Thymus (tissue), 11 donors: ENCODE results near the gene VPS37D. TPM values are rescaled to one million over a fixed set of nuclear protein-coding genes. Genes with fewer than 3 reads are reported as not detected.
"Not testable (repeated sequence)": the region's sequence is repeated elsewhere in the genome, so short reads cannot be mapped to it uniquely, and the experiment has no call there.

Source experiments
- DNase-seq, 9 donors: peaks; one replicate each; pipeline ENCODE4 v3.0.0-alpha.2; 2013; ENCODE audit warnings: low spot score in 9 of 9, low read depth in 6 of 9, missing footprints in 1 of 9
- H3K27ac ChIP-seq, 2 donors: one replicate each; pipeline ENCODE4 v1.5.1; 2013; ENCODE audit warnings: control low read depth in 1 of 2, low read depth in 1 of 2, low read length in 1 of 2, mild to moderate bottlenecking in 1 of 2, moderate library complexity in 1 of 2
- H3K27me3 ChIP-seq, 2 donors: one replicate each; pipeline ENCODE4 v1.5.1; 2013; ENCODE audit warnings: low read length in 1 of 2; ENCODE audit not compliant: control insufficient read depth in 2 of 2, insufficient read depth in 1 of 2
- H3K36me3 ChIP-seq, 2 donors: one replicate each; pipeline ENCODE4 v1.5.1; 2013; ENCODE audit warnings: low read length in 1 of 2, mild to moderate bottlenecking in 1 of 2, moderate library complexity in 1 of 2; ENCODE audit not compliant: control insufficient read depth in 2 of 2, insufficient read depth in 2 of 2
- H3K4me1 ChIP-seq, 2 donors: one replicate each; pipeline ENCODE4 v1.5.1; 2013; ENCODE audit warnings: low read length in 2 of 2; ENCODE audit not compliant: control insufficient read depth in 2 of 2, insufficient read depth in 2 of 2
- H3K4me3 ChIP-seq, 2 donors: one replicate each; pipeline ENCODE4 v1.5.1; 2013; ENCODE audit warnings: low read length in 2 of 2, control low read depth in 1 of 2, mild to moderate bottlenecking in 1 of 2
- H3K9me3 ChIP-seq, 2 donors: one replicate each; pipeline ENCODE4 v1.5.1; 2013; ENCODE audit warnings: low read length in 1 of 2, mild to moderate bottlenecking in 1 of 2; ENCODE audit not compliant: control insufficient read depth in 2 of 2, insufficient read depth in 1 of 2
- WGBS: extraction: QIAGEN DNeasy Blood & Tissue Kit; methylation state at CpG from one replicate; pipeline ENCODE4 v1.1.7; 2013; 5-methylcytosine and 5-hydroxymethylcytosine counted together
- polyA plus RNA-seq: library from polyadenylated mRNA; stranded (reverse); fragments of 200-250 nt; gene quantifications from one replicate; pipeline ENCODE4 v1.2.3, GENCODE V29; 2013
- total RNA-seq: library from RNA; stranded (reverse); fragments of 120-200 nt; gene quantifications from one replicate; pipeline ENCODE4 v1.2.4, GENCODE V29; 2013
- donor health status: healthy.

Gene VPS37D
- total and polyA plus RNA-seq, 2 donors = 1.2 to 2.7 TPM

DNA sequence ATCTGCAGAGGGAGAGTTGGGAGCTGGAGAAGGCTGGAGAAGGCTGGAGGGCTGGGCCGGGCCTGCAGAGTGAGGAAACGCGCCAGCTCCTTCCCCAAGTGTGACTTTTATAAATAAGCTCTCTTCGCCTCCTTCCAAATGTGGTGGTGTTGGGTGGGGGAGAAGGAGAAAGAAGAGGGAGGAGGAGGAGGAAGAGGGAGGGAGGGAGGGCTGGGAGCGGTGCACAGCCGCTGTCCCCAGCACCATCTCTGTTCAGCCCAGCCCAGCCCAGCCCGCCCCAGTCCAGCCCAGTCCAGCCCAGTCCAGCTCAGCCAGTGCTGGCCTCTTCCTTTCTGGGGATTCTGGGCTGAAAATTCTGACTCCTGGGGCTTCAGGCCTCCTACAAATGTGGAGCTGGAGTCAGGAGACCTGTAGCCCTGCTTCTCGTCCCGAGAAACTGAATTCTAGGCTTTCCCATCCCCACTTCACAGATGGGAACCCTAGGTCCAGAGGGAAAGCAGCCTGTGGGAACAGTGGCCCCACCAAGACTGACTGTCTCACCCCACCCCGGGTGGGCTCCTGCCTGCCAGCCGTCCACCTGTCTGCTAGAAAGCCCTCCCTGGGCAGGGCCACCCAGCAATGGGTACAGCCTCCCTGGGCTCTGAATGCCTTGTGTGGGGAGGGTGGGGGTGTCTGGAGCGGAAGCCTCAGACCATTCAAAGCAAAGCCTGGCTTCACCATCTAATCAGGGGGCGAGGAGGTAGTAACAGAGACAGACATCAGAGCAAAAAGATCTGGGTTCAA, 49.6 kb downstream of the VPS37D start:
- Histone ChIP-seq H3K36me3 (no peaks in the 10 kb centered on the region), H3K4me1 (peaks cover 10 to 43% of the 10 kb centered on the region in 2 donors), H3K27me3 (peaks cover 22 to 44% of the 10 kb centered on the region in 2 donors), H3K4me3 (no peak overlapping the region), H3K27ac (no peak overlapping the region), H3K9me3 (peaks cover 0 to 3% of the 10 kb centered on the region in 2 donors)
- DNase-seq = no peak
- 57% methylated on average over 13 of the region's 13 CpGs for WGBS

DNA sequence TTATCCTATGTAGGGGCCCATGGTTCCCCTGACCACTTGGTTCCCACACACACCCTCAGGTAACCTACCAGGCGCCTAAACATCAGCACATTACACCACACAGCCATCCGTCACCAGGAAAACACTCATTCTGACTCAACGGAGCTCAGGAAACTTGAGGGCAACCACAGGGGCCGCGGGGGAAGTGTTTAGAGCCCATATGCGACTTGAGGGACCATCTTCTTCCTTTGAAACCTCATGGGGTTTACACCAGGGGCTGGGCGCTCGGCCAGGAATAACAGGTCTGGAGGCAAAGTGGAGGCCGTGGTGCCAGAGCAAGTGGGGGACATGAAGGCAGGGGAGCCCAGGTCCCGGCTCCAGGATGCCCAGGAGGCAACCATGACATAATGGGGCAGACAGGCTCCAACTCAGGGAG, 50.4 kb downstream of the VPS37D start:
- peak in 3 of 9 donors; percentile 35 to 73 (median 49) for DNase-seq
- Histone ChIP-seq H3K27me3 (peaks cover 22 to 44% of the 10 kb centered on the region in 2 donors), H3K9me3 (peaks cover 0 to 3% of the 10 kb centered on the region in 2 donors), H3K4me3 (no peak overlapping the region), H3K4me1 (peaks cover 10 to 43% of the 10 kb centered on the region in 2 donors), H3K27ac (no peak overlapping the region), H3K36me3 (no peaks in the 10 kb centered on the region)
- WGBS = 3% methylated on average over 10 of the region's 10 CpGs

DNA sequence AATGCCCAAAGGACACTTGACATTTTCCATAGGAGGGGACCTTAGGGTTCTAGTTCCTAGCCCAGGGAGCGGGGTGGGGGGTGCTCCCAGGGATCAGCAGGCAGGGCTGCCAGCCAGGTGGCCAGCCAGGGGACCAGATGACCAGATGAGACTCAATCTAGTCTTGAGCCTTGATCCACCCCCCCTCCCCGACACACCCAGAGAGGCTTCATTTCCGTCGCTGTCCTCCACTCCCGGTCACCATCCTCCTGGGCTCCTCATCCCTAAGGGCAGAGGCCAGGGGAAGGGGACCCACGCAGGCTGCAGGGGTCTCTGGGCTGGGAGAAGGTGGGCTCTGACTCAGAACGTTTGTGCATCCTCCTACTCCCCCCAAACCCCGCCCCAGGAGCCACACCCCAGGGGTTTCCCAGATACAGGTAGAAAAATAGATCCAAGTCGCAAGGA, 50.8 kb downstream of the VPS37D start:
- DNase-seq = no peak
- H3K27me3 ChIP-seq = peaks cover 22 to 44% of the 10 kb centered on the region in 2 donors

DNA sequence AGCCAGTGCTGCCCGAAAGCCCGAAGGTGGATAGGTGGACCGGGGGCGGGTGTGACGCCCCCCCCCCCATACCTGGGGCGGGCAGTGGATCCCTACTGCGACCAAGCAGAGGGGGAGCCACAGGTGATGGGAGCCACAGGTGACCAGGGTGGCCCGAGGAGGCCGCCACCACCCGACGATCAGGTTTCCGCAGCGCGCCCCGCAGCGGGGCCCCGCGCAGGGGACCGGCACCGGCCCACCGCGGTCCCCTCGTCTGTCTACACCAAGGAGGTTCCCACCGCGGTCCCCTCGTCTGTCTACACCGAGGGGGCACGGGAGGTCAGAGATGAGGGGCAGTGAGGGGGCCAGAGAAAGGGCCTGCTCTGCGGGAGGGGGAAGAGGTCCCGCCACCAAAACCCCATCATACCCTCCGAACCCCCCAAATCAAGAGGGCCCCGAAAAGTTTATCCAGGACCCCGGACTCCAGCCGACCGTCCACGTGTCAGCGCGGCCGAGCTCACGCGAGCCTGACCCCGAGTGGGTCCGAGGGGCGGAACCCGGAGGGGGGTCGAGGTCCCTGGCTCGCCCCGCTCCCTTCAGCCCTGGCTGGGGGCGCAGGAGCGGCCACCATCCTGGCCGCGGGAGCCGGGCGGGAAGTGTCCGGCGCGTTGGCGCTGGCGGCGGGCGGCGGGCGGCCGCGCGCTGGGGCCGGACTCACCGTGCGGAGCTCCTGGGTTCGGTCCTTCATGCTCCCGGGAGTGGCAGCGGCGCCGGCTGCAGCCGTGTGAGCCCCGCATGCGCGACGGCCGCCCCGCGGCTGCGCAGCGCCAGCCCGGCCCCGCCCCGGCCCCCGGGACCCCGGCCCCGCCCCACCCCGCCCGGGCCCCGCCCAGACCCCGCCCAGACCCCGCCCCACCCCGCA, 51.5 kb downstream of the VPS37D start, which contains the start of gene STX1A:
STX1A (minus strand) TSS at position 765 of the 901 bp plus-strand sequence; CDS start at position 727, 38 bp downstream.
- H3K4me1 ChIP-seq = peaks cover 10 to 43% of the 10 kb centered on the region in 2 donors
- DNase-seq = peak in 5 of 9 donors; percentile 42 to 73 (median 68)
- H3K27ac ChIP-seq = no peak within 1 kb of the TSS
- peaks cover 22 to 45% of the 10 kb centered on the region in 2 donors for H3K27me3 ChIP-seq
- peak within 1 kb of the TSS; percentile 59 to 63 for H3K4me3 ChIP-seq
- WGBS = 4% methylated on average over 83 of the region's 96 CpGs
- peaks cover 0 to 3% of the 10 kb centered on the region in 2 donors for H3K9me3 ChIP-seq
- no peaks in the 10 kb centered on the region for H3K36me3 ChIP-seq

More for the DNA sequence above, 50.8 kb downstream of the VPS37D start:
- no peak overlapping the region for H3K27ac ChIP-seq
- H3K9me3 ChIP-seq = peaks cover 0 to 3% of the 10 kb centered on the region in 2 donors
- peaks cover 10 to 43% of the 10 kb centered on the region in 2 donors for H3K4me1 ChIP-seq
- no peaks in the 10 kb centered on the region for H3K36me3 ChIP-seq
- H3K4me3 ChIP-seq = peak overlapping the region; percentile 59 to 63
- 36% methylated on average over 9 of the region's 9 CpGs for WGBS

DNA sequence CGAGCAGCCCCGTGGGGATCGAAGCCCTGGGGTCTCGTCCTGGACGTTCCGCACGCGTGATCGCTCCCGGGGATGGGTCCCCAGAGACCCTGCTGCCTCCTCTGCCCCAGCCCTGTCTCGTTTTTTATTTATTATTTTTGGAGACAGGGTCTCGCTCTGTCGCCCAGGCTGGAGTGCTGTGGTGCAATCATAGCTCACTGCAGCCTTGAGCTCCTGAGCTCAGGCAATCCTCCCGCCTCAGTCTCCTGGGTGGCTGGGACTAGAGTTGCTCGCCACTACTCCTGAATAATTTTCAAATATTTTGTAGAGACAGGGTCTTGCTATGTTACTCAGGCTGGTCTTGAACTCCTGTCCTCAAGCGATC, 52.2 kb downstream of the VPS37D start:
- no peak overlapping the region for H3K27ac ChIP-seq
- 15% methylated on average over 16 of the region's 16 CpGs for WGBS
- peaks cover 0 to 3% of the 10 kb centered on the region in 2 donors for H3K9me3 ChIP-seq
- H3K4me3 ChIP-seq = peak overlapping the region in 1 of 2 donors; percentile 63
- DNase-seq = no peak
- H3K27me3 ChIP-seq = peaks cover 22 to 46% of the 10 kb centered on the region in 2 donors
- H3K36me3 ChIP-seq = no peaks in the 10 kb centered on the region
- peaks cover 10 to 43% of the 10 kb centered on the region in 2 donors for H3K4me1 ChIP-seq

DNA sequence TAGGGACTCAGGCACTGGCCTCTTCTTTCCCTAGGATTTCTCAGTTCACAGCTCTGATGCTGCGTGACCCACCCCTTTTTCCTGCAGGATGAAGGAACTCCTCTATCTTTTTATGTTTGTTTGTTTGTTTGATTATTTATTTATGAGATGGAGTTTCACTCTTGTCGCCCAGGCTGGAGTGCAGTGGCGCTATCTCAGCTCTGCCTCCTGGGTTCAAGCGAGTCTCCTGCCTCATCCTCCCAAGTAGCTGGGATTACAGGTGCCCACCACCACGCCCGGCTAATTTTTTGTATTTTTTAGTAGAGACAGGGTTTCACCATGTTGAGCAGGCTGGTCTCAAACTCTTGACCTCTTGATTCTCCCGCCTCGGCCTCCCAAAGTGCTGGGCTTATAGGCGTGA, 52.8 kb downstream of the VPS37D start:
- not testable (repeated sequence) for H3K27ac ChIP-seq, H3K36me3 ChIP-seq, H3K9me3 ChIP-seq, DNase-seq, H3K4me3 ChIP-seq
- H3K4me1 ChIP-seq = peaks cover 10 to 40% of the 10 kb centered on the region in 2 donors
- WGBS = 94% methylated on average over 9 of the region's 9 CpGs
- H3K27me3 ChIP-seq = peaks cover 22 to 48% of the 10 kb centered on the region in 2 donors

DNA sequence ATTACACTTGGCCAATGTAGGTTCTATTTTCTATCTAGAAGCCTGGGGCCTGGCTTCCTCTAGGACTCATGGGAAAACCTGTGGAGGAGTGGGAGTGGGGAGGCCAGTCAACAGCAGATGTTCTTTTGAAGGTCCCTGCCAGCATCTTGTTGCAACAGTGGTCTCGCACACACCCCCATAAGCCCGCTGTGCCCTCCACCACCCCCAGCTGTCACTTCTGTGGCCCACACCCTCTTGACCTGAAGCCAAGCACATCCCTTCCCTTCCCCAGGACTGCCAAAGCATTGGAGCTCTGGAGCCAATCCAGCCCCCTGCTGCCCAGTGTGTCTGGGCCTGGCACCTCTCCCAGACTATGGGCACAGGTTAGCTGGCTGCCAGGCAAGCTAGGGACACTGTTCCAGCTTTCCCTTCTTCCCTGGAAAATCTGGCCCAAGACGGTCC, 53.8 kb downstream of the VPS37D start:
- H3K27me3 ChIP-seq = peaks cover 22 to 52% of the 10 kb centered on the region in 2 donors
- peaks cover 10 to 30% of the 10 kb centered on the region in 2 donors for H3K4me1 ChIP-seq
- H3K9me3 ChIP-seq = peaks cover 0 to 3% of the 10 kb centered on the region in 2 donors
- no peaks in the 10 kb centered on the region for H3K36me3 ChIP-seq
- WGBS = 69% methylated on average over 3 of the region's 3 CpGs
- DNase-seq = no peak
- no peak overlapping the region for H3K27ac ChIP-seq
- no peak overlapping the region for H3K4me3 ChIP-seq
